Endometrial microvascular endothelial cells (primary cell): ENCODE measurements around the gene LIN7A. TPM values are rescaled to one million over a fixed set of nuclear protein-coding genes. Genes with fewer than 3 reads are reported as not detected.
"Not testable (repeated sequence)": the region's sequence is repeated elsewhere in the genome, so short reads cannot be mapped to it uniquely, and the experiment has no call there.

Experiments
- in situ Hi-C: cut with HindIII; loops from 2 replicates; pipeline ENCODE4 v1.10.0; 2017; ENCODE audit warnings: low sequenced_read_pairs, low pct_unique_long_range_greater_than_20kb; ENCODE audit errors: inconsistent ontology term
- total RNA-seq: library from RNA; depleted of rRNA; stranded (reverse); fragments of >200 nt; gene quantifications from one replicate; pipeline ENCODE4 v1.2.3, GENCODE V29; 2015; ENCODE audit errors: inconsistent ontology term

LIN7A gene
- total RNA-seq, 1 donor from 2014 or later, result 0.46 TPM

DNA sequence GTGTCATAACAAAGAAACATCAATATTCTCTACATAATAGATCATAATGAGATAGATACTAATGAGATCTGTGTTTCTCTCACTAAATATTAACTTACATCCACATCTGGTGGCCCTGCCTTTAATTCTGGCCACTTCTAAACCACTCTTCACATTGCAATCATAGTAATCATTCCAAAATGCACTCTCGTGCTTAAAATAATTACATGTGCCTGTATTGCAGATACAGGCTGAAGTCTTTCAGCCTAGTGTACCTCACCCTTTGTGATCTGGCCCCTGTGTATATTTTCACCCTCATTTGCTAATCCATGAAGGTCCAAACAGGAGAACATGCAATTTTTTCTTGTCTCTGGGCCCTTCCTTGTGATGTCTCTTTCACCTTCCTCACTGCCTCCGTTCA, 108.0 kb downstream of the LIN7A start:
- in situ Hi-C loops, result no loop called here

GRCh38 chr12:80825506-80825905, 112.2 kb downstream of the LIN7A start:
- in situ Hi-C loops, result no loop called here

DNA sequence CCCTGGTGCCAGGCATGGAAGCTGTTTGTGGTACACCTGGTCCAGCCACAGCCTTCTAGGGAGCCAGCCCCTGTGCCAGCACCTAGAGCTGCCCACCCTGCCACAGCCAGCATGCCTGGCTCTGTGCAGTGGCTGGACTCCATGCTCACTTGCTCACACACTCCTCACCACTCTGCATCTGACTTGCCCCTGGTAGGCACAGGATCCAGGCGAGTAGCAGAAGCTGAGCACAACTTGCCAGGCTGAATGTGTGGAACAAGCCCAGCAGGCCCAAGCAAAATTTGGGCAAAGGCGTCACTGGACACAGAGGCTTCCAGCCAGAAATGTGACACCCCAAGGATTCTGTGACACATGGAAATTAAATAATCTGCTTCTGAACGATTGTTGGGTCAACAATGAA, 114.3 kb downstream of the LIN7A start:
- in situ Hi-C loops, result no loop called here

DNA sequence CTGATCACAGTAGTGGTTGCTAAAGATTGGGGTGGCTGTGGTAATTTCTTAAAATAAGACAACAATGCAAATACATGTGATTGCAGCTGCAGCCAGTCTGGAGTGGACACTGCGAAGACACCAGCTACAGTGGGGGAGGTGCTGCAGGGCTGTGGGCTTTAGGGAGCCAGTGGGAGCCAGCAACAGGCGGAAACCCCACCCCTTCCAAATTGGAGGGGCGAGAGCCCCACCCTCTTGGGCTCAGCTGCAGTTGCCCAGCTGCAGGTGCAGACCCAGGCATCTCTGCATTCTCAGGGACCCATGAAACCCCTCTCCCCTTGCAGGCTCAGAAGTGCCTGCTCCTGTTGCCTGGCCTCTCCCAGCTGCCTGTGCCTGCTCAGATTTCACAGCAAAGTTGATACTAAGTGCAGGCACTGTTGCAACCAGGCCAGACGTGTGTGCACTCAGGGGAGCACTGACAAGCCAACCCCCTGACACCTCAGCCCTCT, 116.2 kb downstream of the LIN7A start:
- in situ Hi-C loops, result no loop called here

GRCh38 chr12:80818878-80819277, 118.9 kb downstream of the LIN7A start:
- in situ Hi-C loops, result no loop called here

DNA sequence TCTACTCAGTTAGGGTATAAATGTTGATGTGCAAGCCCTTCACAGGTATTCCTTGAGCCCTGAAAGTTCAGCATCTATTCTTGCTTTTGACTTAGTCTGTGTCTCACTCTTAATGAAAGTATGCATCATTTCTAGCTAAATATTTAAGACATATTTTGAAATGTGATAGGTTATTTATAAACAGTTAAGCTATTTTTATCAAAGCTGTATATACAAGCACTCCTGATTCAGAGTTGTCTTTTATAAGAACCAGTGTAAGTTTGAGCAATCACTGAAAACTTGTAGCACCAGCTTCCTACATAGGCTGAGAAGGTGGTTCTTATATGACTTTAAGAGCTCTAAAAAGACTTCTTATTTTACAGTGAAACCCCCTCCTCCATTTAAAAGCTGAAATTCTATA, 122.4 kb downstream of the LIN7A start:
- in situ Hi-C loops, result no loop called here

DNA sequence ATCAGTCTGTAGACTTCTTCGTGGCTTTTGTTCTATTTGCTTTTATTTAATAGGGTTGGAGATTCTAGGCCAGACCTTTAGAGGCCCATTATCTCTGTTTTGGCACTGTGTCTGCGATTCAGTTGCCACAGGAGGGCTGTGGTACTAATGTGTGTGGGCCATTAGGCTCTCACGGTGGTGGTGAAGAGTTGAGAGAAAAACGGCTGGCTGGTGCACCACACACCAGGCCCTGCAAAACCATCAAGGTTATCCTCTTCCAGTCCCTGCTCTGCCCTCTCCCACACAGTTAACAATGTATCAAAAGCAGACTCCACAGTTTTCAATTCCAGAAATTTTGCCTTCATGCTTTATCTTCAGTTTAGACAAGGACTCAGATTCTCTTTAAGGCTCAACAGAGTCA, 123.3 kb downstream of the LIN7A start:
- in situ Hi-C loops, result no loop called here

GRCh38 chr12:80813820-80814219, 123.9 kb downstream of the LIN7A start:
- in situ Hi-C loops, result no loop called here

GRCh38 chr12:80811957-80812708, 125.6 kb downstream of the LIN7A start:
- in situ Hi-C loops, result no loop called here

- in situ Hi-C loops, result no loop called here
Observed at GRCh38 chr12:80810874-80811273, 126.9 kb downstream of the LIN7A start.

GRCh38 chr12:80807640-80808288, 130.0 kb downstream of the LIN7A start:
- in situ Hi-C loops, result no loop called here

- in situ Hi-C loops, result no loop called here
Observed at GRCh38 chr12:80805106-80805505, 132.6 kb downstream of the LIN7A start.

DNA sequence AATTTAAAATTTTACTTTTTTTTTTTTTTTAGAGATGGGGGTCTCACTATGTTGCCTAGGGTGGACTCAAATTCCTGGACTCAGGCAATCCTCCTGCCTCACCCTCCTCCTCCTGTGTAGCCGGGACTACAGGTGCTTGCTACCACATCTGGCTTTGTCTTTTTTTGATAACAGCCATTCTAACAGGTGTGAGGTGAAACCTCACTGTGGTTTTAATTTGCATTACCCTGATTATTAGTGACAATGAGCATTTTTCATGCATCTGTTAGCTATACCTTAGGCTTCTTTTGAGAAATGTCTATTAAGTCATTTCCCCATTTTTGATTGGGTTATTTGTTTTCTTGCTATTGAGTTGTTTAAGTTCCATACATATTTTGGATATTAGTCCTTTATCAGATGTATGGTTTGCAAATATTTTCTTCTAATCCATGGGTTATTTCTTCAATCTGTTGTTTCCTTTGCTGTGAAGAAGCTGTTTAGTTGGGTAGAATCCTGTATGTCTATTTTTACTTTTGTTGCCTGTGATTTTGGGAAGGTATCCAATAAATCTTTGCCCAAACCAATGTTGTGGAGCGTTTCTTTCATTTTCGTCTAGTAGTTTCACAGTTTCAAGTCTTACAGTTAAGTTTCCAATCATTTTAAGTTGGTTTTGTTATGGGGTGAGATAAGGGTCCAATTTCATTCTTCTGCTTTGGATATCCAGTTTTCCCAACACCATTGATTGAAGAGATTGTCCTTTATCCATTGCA, 134.9 kb downstream of the LIN7A start:
- in situ Hi-C loops, result no loop called here

DNA sequence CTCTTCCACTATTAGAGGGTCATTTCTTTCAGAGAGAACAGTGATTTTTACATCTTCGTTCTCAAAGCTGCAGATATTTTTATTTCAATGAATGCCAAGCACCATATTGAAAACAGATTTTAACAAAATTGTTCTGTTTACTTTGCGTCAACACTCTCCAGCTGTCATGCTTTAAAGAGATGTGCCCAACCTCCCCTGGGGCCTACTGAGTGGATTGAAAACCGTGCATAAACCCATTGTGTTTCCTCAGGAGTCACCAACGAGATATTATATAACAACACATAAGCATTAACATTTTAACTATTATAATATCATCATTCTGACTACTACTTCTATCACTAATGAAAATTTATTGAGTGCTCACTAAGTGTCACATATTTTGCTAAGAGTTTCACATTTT, 139.5 kb downstream of the LIN7A start:
- in situ Hi-C loops, result no loop called here

DNA sequence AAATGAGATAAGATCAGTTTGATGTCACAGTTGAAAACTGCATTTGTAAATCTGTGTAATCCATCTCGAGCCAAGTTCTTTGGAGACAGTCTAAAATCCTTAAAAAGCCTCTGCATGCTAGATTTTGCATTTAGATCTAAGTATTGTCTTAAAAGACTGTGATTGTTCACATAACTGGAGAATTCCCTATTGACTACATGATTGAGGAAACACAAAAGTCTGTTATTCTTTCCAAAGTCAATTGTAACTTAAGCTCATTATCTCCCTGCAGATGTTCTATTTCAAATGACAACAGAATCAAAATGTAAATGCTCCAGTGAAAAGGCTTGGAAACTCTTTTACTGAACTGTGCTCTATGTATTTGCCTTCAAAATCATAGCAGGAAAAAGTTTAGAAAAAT, 143.2 kb downstream of the LIN7A start:
- in situ Hi-C loops, result no loop called here

DNA sequence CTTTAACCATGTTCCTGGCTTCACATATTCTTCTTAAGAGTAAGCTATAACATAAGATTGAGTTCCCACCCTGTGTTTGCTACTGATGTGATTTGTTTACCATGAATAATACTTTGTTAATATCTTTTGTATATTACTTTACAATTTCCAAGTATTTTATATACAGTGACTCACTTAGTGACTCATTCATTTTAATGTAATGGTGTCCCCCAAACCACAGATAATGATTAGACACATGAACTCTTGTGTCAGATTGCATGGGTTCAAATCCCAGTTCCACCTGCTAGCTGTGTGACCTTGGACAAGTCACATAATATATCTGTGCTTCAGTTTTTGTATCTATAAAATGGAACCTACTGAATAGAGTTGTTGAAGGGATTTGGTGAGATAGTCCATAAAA, 144.9 kb downstream of the LIN7A start:
- in situ Hi-C loops, result no loop called here

- in situ Hi-C loops, result no loop called here
Observed at GRCh38 chr12:80791863-80792262, 145.9 kb downstream of the LIN7A start.

DNA sequence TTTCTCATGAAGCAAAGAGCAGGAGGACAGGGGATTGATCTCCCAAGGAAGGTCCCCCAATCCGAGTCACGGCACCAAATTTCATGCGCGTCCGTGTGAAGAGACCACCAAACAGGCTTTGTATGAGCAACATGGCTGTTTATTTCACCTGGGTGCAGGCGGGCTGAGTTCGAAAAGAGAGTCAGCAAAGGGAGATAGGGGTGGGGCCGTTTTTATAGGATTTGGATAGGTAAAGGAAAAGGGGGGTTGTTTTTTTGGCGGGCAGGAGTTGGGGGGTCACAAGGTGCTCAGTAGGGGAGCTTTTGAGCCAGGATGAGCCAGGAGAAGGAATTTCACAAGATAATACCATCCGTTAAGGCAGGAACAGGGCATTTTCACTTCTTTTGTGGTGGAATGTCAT, 149.3 kb downstream of the LIN7A start:
- in situ Hi-C loops, result not testable (repeated sequence)

- in situ Hi-C loops, result not testable (repeated sequence)
Observed at GRCh38 chr12:80782963-80783470, 154.7 kb downstream of the LIN7A start.

DNA sequence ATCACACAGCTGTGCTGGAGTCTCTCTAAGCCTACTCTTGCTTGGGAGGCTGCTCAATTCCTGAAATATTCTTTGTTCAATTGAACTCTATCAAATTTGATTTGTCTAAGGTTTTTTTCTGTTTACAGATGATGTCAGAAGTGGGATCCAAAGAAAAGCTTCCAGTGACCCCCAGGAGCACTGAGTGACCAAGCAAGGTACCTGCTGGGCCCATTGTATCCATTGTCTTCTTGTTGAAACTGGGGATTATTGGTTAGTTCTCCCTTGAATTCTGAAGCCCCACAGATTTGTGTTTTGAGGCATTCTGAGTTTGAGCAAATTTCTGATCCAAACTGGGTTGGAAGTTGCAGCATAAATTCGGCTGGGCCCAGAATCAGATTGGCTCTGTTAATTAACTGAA, 156.4 kb downstream of the LIN7A start:
- in situ Hi-C loops, result no loop called here
